ENCODE data around the gene CXCR5.

The CXCR5 gene

GRCh38 chr11:118877487-118878162, 6.1 kb upstream of the CXCR5 start:
- no peak for DNase-seq

GRCh38 chr11:118878163-118878563, 5.5 kb upstream of the CXCR5 start:
- no peak for DNase-seq

GRCh38 chr11:118881228-118881627, 2.5 kb upstream of the CXCR5 start:
- DNase-seq: no peak

GRCh38 chr11:118882491-118882890, 1.2 kb upstream of the CXCR5 start:
- no peak for DNase-seq

- no peak for DNase-seq
Observed at GRCh38 chr11:118883004-118883367, 706 bp upstream of the CXCR5 start.

- DNase-seq: no peak
Observed at GRCh38 chr11:118884875-118885274, 1.2 kb downstream of the CXCR5 start.

- no peak for DNase-seq
Observed at GRCh38 chr11:118885319-118885718, 1.6 kb downstream of the CXCR5 start.

GRCh38 chr11:118885831-118886565, 2.3 kb downstream of the CXCR5 start:
- no peak for DNase-seq

GRCh38 chr11:118886681-118887111, 3.0 kb downstream of the CXCR5 start:
- DNase-seq: no peak

GRCh38 chr11:118887206-118887605, 3.5 kb downstream of the CXCR5 start:
- DNase-seq: no peak

GRCh38 chr11:118888398-118888797, 4.7 kb downstream of the CXCR5 start:
- DNase-seq: no peak

GRCh38 chr11:118889797-118890196, 6.1 kb downstream of the CXCR5 start:
- DNase-seq: peak; percentile 95

GRCh38 chr11:118892514-118892913, 8.8 kb downstream of the CXCR5 start:
- DNase-seq: no peak

GRCh38 chr11:118892964-118893363, 9.3 kb downstream of the CXCR5 start:
- DNase-seq: no peak

- no peak for DNase-seq
Observed at GRCh38 chr11:118893662-118894061, 10.0 kb downstream of the CXCR5 start.

- no peak for DNase-seq
Observed at GRCh38 chr11:118894192-118894591, 10.5 kb downstream of the CXCR5 start.

GRCh38 chr11:118895093-118896039, 11.7 kb downstream of the CXCR5 start:
- no peak for DNase-seq

GRCh38 chr11:118896472-118896913, 12.8 kb downstream of the CXCR5 start:
- no peak for DNase-seq

- DNase-seq: no peak
Observed at GRCh38 chr11:118896921-118897591, 13.4 kb downstream of the CXCR5 start.

- DNase-seq: no peak
Observed at GRCh38 chr11:118897721-118898310, 14.1 kb downstream of the CXCR5 start.

- DNase-seq: no peak
Observed at GRCh38 chr11:118898400-118899295, 15.0 kb downstream of the CXCR5 start.
